ENCODE data around the gene RASA3. TPM values are rescaled to one million over a fixed set of nuclear protein-coding genes. Genes with fewer than 3 reads are reported as not detected.

RASA3 gene
- total RNA-seq, 1 experiment from 2014 or later: 0.56 TPM

- no peak overlapping the region for H2AFZ ChIP-seq (ENCODE audit: low read length)
- H3K4me3 ChIP-seq (ENCODE audit: low read length): no peak overlapping the region
- H3K4me2 ChIP-seq (ENCODE audit: low read depth, low read length, poor library complexity, severe bottlenecking): no peak overlapping the region
- no peaks in the 10 kb centered on the region for H3K27me3 ChIP-seq (ENCODE audit: low read length)
- no peaks in the 10 kb centered on the region for H3K9me2 ChIP-seq (replicated peaks; ENCODE audit: insufficient read depth, low read length)
- H3K36me3 ChIP-seq (ENCODE audit: insufficient read depth, low read length): no peaks in the 10 kb centered on the region
- no peak for DNase-seq
- H4K20me1 ChIP-seq (ENCODE audit: insufficient read depth, low read depth, low read length): no peaks in the 10 kb centered on the region
- H3K79me2 ChIP-seq (ENCODE audit: low read length): no peaks in the 10 kb centered on the region
- H3K9me3 ChIP-seq (ENCODE audit: low read length): no peaks in the 10 kb centered on the region
- no peak overlapping the region for H3K9ac ChIP-seq (ENCODE audit: low read length)
- no peaks in the 10 kb centered on the region for H3K4me1 ChIP-seq (ENCODE audit: low read length)
- no peak overlapping the region for H3K27ac ChIP-seq (ENCODE audit: low read length)
These were observed 165.2 kb downstream of the RASA3 start for GRCh38 chr13:113967206-113967720.

- no peaks in the 10 kb centered on the region for H4K20me1 ChIP-seq (ENCODE audit: insufficient read depth, low read depth, low read length)
- no peak overlapping the region for H3K4me2 ChIP-seq (ENCODE audit: low read depth, low read length, poor library complexity, severe bottlenecking)
- no peak overlapping the region for H2AFZ ChIP-seq (ENCODE audit: low read length)
- H3K27ac ChIP-seq (ENCODE audit: low read length): no peak overlapping the region
- DNase-seq: no peak
- no peak overlapping the region for H3K4me3 ChIP-seq (ENCODE audit: low read length)
- H3K9ac ChIP-seq (ENCODE audit: low read length): no peak overlapping the region
- no peaks in the 10 kb centered on the region for H3K9me3 ChIP-seq (ENCODE audit: low read length)
- H3K4me1 ChIP-seq (ENCODE audit: low read length): no peaks in the 10 kb centered on the region
- H3K9me2 ChIP-seq (replicated peaks; ENCODE audit: insufficient read depth, low read length): no peaks in the 10 kb centered on the region
- H3K27me3 ChIP-seq (ENCODE audit: low read length): no peaks in the 10 kb centered on the region
- no peaks in the 10 kb centered on the region for H3K36me3 ChIP-seq (ENCODE audit: insufficient read depth, low read length)
- H3K79me2 ChIP-seq (ENCODE audit: low read length): no peaks in the 10 kb centered on the region
These were observed 166.2 kb downstream of the RASA3 start for GRCh38 chr13:113965968-113966884.

GRCh38 chr13:113965383-113965874 is 167.0 kb downstream of the RASA3 start:
- H3K27ac ChIP-seq (ENCODE audit: low read length): no peak overlapping the region
- H3K4me2 ChIP-seq (ENCODE audit: low read depth, low read length, poor library complexity, severe bottlenecking): no peak overlapping the region
- H3K9ac ChIP-seq (ENCODE audit: low read length): no peak overlapping the region
- no peaks in the 10 kb centered on the region for H4K20me1 ChIP-seq (ENCODE audit: insufficient read depth, low read depth, low read length)
- no peaks in the 10 kb centered on the region for H3K4me1 ChIP-seq (ENCODE audit: low read length)
- H3K27me3 ChIP-seq (ENCODE audit: low read length): no peaks in the 10 kb centered on the region
- DNase-seq: no peak
- H3K79me2 ChIP-seq (ENCODE audit: low read length): no peaks in the 10 kb centered on the region
- H3K9me3 ChIP-seq (ENCODE audit: low read length): no peaks in the 10 kb centered on the region; the same call in 1 of the 2 replicates
- H3K4me3 ChIP-seq (ENCODE audit: low read length): no peak overlapping the region
- H3K36me3 ChIP-seq (ENCODE audit: insufficient read depth, low read length): no peaks in the 10 kb centered on the region
- no peaks in the 10 kb centered on the region for H3K9me2 ChIP-seq (replicated peaks; ENCODE audit: insufficient read depth, low read length)
- H2AFZ ChIP-seq (ENCODE audit: low read length): no peak overlapping the region

GRCh38 chr13:113964251-113964995 is 168.0 kb downstream of the RASA3 start:
- no peaks in the 10 kb centered on the region for H3K36me3 ChIP-seq (ENCODE audit: insufficient read depth, low read length)
- H3K4me2 ChIP-seq (ENCODE audit: low read depth, low read length, poor library complexity, severe bottlenecking): no peak overlapping the region
- H4K20me1 ChIP-seq (ENCODE audit: insufficient read depth, low read depth, low read length): no peaks in the 10 kb centered on the region
- H3K27me3 ChIP-seq (ENCODE audit: low read length): no peaks in the 10 kb centered on the region
- H3K4me1 ChIP-seq (ENCODE audit: low read length): no peaks in the 10 kb centered on the region
- no peak overlapping the region for H3K9ac ChIP-seq (ENCODE audit: low read length)
- H3K27ac ChIP-seq (ENCODE audit: low read length): no peak overlapping the region
- no peaks in the 10 kb centered on the region for H3K79me2 ChIP-seq (ENCODE audit: low read length)
- no peak overlapping the region for H2AFZ ChIP-seq (ENCODE audit: low read length)
- DNase-seq: no peak
- H3K4me3 ChIP-seq (ENCODE audit: low read length): no peak overlapping the region
- H3K9me2 ChIP-seq (replicated peaks; ENCODE audit: insufficient read depth, low read length): no peaks in the 10 kb centered on the region
- peaks cover 2% of the 10 kb centered on the region for H3K9me3 ChIP-seq (ENCODE audit: low read length)

GRCh38 chr13:113963376-113963775 is 169.0 kb downstream of the RASA3 start:
- Histone ChIP-seq H3K9me3 (ENCODE audit: low read length) (peaks cover 9% of the 10 kb centered on the region), H4K20me1 (ENCODE audit: insufficient read depth, low read depth, low read length) (no peaks in the 10 kb centered on the region), H3K4me1 (ENCODE audit: low read length) (no peaks in the 10 kb centered on the region), H3K4me3 (ENCODE audit: low read length) (no peak overlapping the region), H3K27me3 (ENCODE audit: low read length) (no peaks in the 10 kb centered on the region), H3K27ac (ENCODE audit: low read length) (no peak overlapping the region), H3K4me2 (ENCODE audit: low read depth, low read length, poor library complexity, severe bottlenecking) (no peak overlapping the region), H3K9ac (ENCODE audit: low read length) (no peak overlapping the region), H3K36me3 (ENCODE audit: insufficient read depth, low read length) (no peaks in the 10 kb centered on the region), H2AFZ (ENCODE audit: low read length) (no peak overlapping the region), H3K9me2 (replicated peaks; ENCODE audit: insufficient read depth, low read length) (no peaks in the 10 kb centered on the region), H3K79me2 (ENCODE audit: low read length) (no peaks in the 10 kb centered on the region)
- DNase-seq: no peak

GRCh38 chr13:113962975-113963374 is 169.4 kb downstream of the RASA3 start:
- Histone ChIP-seq H3K4me2 (ENCODE audit: low read depth, low read length, poor library complexity, severe bottlenecking) (no peak overlapping the region), H3K36me3 (ENCODE audit: insufficient read depth, low read length) (no peaks in the 10 kb centered on the region), H3K27ac (ENCODE audit: low read length) (no peak overlapping the region), H3K4me3 (ENCODE audit: low read length) (no peak overlapping the region), H3K27me3 (ENCODE audit: low read length) (no peaks in the 10 kb centered on the region), H3K9ac (ENCODE audit: low read length) (no peak overlapping the region), H4K20me1 (ENCODE audit: insufficient read depth, low read depth, low read length) (no peaks in the 10 kb centered on the region), H3K9me3 (ENCODE audit: low read length) (peaks cover 9% of the 10 kb centered on the region), H3K79me2 (ENCODE audit: low read length) (no peaks in the 10 kb centered on the region), H2AFZ (ENCODE audit: low read length) (no peak overlapping the region), H3K9me2 (replicated peaks; ENCODE audit: insufficient read depth, low read length) (no peaks in the 10 kb centered on the region), H3K4me1 (ENCODE audit: low read length) (no peaks in the 10 kb centered on the region)
- no peak for DNase-seq

GRCh38 chr13:113962386-113962785 is 170.0 kb downstream of the RASA3 start:
- Histone ChIP-seq H3K4me1 (ENCODE audit: low read length) (no peaks in the 10 kb centered on the region), H3K4me3 (ENCODE audit: low read length) (no peak overlapping the region), H3K27me3 (ENCODE audit: low read length) (no peaks in the 10 kb centered on the region), H3K79me2 (ENCODE audit: low read length) (no peaks in the 10 kb centered on the region), H2AFZ (ENCODE audit: low read length) (no peak overlapping the region), H4K20me1 (ENCODE audit: insufficient read depth, low read depth, low read length) (no peaks in the 10 kb centered on the region), H3K27ac (ENCODE audit: low read length) (no peak overlapping the region), H3K4me2 (ENCODE audit: low read depth, low read length, poor library complexity, severe bottlenecking) (no peak overlapping the region), H3K9me2 (replicated peaks; ENCODE audit: insufficient read depth, low read length) (no peaks in the 10 kb centered on the region), H3K36me3 (ENCODE audit: insufficient read depth, low read length) (no peaks in the 10 kb centered on the region), H3K9me3 (ENCODE audit: low read length) (peaks cover 9% of the 10 kb centered on the region), H3K9ac (ENCODE audit: low read length) (no peak overlapping the region)
- no peak for DNase-seq
